IPS-15b (cell line): ENCODE data around the gene FLNC.
A peak's percentile ranks its signal among the peaks of the same experiment; 100 is the strongest.

ENCODE experiments used
- H3K27me3 ChIP-seq: one replicate; pipeline ENCODE4 v1.6.1; 2013; ENCODE audit warnings: low read length; ENCODE audit not compliant: control insufficient read depth, insufficient read depth
- H3K36me3 ChIP-seq: one replicate; pipeline ENCODE4 v1.6.1; 2013; ENCODE audit warnings: low read length; ENCODE audit not compliant: control insufficient read depth, insufficient read depth
- H3K4me1 ChIP-seq: one replicate; pipeline ENCODE4 v1.6.1; 2013; ENCODE audit warnings: mild to moderate bottlenecking, low read length; ENCODE audit not compliant: control insufficient read depth, insufficient read depth
- H3K4me3 ChIP-seq: one replicate; pipeline ENCODE4 v1.5.1; 2013; ENCODE audit warnings: low read depth, low read length
- H3K9ac ChIP-seq: one replicate; pipeline ENCODE4 v1.6.1; 2013; ENCODE audit warnings: low read depth, mild to moderate bottlenecking, low read length
- H3K9me3 ChIP-seq: one replicate; pipeline ENCODE4 v1.6.1; 2013; ENCODE audit warnings: mild to moderate bottlenecking, low read length; ENCODE audit not compliant: control insufficient read depth, insufficient read depth

FLNC gene

DNA sequence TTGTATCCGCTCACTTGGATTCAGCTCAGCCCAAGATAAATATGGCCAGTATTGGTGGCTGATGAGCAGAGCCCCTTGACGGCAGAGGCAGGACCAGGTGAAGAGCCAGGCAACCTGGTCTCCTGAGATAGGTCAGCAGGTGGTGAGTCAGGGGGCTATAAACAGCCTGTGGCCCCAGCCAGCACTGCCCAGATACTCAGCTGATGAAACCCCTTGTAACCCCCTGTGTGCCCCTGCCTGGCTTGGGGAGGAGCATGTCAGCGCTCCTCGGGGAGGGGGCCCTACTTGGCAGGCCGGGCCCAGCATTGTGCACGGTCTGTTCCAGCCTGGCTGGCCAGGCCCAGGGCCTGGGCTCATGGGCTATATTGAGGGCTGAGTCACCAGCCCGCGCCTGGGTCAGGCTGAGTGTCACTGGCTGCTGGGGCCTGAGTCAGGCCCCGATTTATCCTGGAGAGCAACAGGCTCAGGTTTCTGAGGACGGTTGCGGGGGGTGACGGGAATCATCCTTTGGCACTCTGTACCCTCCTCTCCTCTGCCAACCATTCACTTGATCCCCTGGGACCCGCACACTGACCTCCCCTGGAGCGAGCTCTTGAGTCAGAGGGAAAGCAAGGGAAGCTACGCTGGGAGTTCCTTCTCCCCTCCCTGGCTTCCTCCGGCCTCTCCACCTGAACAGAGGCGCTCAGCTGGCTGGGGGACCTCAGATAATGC lies 2.8 kb upstream of the FLNC start:
- no peak overlapping the region for H3K9ac ChIP-seq
- H3K36me3 ChIP-seq = no peaks in the 10 kb centered on the region
- H3K4me1 ChIP-seq = peaks cover 5% of the 10 kb centered on the region
- no peaks in the 10 kb centered on the region for H3K9me3 ChIP-seq
- no peak overlapping the region for H3K4me3 ChIP-seq
- H3K27me3 ChIP-seq = peaks cover 15% of the 10 kb centered on the region

DNA sequence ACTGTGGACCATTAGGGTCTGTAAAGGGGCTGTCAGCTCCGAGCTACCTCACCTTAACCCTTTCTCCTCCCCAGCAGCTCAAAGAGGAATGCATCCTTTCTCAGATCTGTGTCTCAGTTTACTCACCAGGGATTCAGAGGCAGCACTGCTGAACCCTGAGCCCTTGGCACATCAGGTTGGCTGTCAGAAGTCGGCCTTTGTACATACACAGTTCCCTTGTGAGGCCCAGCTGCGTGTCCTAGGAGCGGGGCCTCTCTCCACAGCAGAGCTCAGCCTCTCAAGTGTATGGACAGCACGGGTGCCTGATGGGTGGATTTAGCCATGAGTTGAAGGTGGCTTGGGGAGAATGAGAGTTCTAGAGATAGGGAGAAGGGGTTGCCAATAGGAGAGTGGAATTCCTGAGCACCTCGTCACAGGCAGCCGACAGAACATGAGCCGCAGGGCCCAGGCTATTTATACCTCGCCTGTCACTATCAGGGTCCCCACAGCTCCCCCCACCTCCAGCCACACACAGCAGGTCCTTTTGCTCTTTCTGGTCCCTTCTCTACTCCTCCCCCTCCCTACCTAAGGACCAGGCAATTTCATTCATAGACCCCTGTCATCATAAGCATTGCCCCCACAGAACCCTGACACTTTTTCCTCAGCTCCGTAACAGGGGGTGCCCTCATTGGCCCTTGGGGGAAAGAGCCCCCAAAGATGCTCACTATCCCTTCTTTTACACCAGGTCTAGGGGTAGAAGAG lies 2.1 kb upstream of the FLNC start:
- Histone ChIP-seq H3K27me3 (peaks cover 15% of the 10 kb centered on the region), H3K9ac (no peak overlapping the region), H3K4me3 (no peak overlapping the region), H3K4me1 (peaks cover 5% of the 10 kb centered on the region), H3K9me3 (no peaks in the 10 kb centered on the region), H3K36me3 (no peaks in the 10 kb centered on the region)

DNA sequence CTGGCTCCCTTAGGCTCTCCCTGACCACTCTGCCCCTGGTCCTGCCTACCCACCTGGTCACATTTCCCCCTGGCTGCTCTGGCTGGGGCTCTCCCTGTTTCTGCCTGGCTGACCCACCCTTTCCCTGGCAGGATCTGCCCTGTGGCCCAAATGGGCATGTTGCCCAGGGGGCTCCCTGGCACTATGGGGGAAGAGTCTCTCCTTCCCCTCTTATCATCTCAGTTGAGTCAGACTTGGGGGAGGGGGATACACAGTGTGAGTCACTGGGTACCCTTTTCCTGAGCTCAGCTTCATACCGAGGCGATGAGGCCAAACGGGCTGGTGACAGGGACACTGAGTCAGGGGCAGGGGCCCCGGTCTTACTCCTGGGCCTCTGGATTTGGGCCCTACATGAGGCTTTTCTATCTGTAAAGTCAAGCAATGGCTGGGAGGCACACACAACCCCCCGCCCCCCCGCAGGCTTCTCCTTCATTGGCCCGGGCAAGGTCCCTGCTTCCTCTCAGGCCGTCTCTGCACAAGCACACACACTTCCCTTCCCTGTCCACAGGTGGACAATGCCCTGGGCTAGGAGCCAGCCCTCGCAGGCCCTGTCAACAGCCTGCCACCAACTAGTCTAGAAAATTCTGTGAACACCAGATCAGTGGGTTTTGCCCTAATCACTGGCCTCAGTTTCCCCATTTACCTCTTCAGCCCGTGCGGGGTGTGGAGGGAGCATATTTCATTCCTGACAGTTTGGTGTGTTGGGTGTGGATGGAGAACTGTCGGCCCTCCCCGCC lies 627 bp upstream of the FLNC start:
- peak overlapping the region; percentile 35 for H3K4me3 ChIP-seq
- H3K9ac ChIP-seq = no peak overlapping the region
- H3K4me1 ChIP-seq = peaks cover 5% of the 10 kb centered on the region
- H3K36me3 ChIP-seq = no peaks in the 10 kb centered on the region
- peaks cover 15% of the 10 kb centered on the region for H3K27me3 ChIP-seq
- H3K9me3 ChIP-seq = no peaks in the 10 kb centered on the region

DNA sequence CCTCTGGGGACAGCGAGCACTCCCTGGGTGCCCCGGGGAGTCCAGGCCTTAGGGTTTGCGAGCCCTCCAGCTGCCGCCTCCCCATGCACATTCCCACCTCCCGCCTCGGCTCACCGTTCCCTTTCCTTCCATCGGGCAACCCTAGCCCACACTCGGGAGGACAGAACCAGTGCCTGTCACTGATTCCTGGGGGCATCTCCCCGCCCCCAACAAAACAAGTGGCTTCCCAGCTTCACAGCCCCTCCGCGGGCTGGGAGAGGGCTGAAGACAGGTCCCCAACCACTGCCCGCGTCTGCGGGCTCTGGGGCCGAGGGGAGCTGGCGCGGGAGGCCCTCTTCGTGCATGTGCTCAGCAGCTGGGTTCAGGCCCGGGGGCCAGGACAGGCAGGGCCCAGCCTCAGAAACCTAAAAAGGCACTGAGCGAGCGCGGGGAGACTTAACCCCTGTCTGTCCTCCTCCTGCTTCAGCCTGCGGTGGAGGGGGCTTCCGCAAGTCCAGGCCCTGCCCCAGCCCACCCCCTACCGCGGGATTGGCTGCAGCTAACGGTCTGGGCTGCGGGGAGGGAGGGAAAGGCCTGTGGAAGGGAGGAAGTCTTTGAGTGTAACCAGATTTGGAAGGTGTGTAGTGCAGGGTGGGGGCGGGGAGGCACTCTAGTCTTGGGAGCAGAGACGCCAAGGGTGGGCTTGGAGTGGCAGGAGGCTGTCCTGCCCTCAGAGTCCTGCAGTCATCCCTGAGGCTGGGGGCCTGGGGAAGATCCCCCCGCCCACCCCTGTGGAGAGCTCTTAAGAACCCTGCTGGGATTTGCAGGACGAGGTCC lies 1.2 kb downstream of the FLNC start:
- Histone ChIP-seq H3K9ac (peak overlapping the region; percentile 65), H3K4me1 (peaks cover 5% of the 10 kb centered on the region), H3K4me3 (peak overlapping the region; percentile 63)

DNA sequence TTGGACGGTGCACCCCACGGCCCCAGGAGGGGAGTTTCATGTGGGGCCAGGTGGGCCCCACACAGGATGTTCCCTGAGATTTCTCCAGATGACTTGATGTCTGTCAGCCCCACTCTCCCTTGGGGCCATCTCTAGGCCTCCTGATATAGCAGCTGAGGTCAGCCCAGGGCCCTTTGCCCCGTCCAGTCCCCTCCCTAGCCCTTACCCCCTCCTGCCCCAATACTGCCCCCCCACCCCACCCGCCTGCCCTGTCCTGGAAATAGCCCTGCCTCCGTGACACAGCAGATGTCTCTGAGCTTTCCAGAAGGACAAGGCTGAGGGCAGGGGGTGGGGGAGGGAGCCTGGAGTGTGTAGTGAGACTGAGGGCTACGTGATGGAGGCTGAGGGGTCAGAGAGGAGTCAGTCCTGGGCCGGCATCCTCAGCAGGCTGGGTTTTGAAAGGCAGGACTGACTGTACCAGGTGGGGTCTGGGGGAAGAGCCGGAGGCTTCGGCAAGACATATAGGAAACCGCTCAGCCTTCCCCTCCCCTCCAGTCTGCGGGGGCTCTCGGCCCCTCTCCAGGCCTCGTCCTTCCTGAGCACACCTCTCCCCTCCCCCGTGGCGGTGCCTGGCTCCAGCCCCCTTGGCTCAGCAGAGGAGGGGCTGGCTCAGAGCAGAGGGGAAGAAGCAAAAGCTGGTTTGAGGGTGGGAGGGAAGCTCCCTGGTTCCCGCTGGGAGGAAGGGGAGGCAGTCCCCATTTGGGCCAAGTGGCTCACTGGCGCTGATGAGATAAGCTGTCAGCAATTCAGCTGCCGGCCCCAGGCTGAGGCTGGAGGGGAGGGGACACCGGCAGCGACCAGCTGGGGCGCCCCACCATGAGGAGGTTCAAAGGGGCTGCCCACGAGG lies 2.0 kb downstream of the FLNC start:
- peak overlapping the region; percentile 63 for H3K4me3 ChIP-seq
- H3K9ac ChIP-seq = no peak overlapping the region
- H3K36me3 ChIP-seq = peaks cover 5% of the 10 kb centered on the region
- H3K9me3 ChIP-seq = no peaks in the 10 kb centered on the region
- peaks cover 5% of the 10 kb centered on the region for H3K4me1 ChIP-seq
- peaks cover 15% of the 10 kb centered on the region for H3K27me3 ChIP-seq

More for the DNA sequence above, 1.2 kb downstream of the FLNC start:
- Histone ChIP-seq H3K36me3 (peaks cover 4% of the 10 kb centered on the region), H3K27me3 (peaks cover 15% of the 10 kb centered on the region), H3K9me3 (no peaks in the 10 kb centered on the region)

DNA sequence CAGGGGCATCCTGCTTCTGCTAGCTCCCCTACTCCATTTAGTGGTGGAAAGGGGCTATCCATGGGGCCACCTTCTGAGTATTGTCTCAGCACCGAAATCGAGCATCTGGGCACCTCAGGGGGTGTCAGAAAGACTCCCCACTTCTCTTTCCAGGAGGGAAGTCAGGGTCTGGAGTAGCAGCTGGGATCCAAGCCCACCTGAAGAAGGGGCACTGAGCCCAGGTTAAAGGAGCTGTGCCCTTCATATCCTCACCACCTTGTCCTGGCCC lies 2.6 kb downstream of the FLNC start:
- no peaks in the 10 kb centered on the region for H3K9me3 ChIP-seq
- H3K36me3 ChIP-seq = peaks cover 9% of the 10 kb centered on the region
- H3K9ac ChIP-seq = no peak overlapping the region
- H3K27me3 ChIP-seq = peaks cover 15% of the 10 kb centered on the region
- H3K4me1 ChIP-seq = peaks cover 5% of the 10 kb centered on the region
- H3K4me3 ChIP-seq = peak overlapping the region; percentile 63

DNA sequence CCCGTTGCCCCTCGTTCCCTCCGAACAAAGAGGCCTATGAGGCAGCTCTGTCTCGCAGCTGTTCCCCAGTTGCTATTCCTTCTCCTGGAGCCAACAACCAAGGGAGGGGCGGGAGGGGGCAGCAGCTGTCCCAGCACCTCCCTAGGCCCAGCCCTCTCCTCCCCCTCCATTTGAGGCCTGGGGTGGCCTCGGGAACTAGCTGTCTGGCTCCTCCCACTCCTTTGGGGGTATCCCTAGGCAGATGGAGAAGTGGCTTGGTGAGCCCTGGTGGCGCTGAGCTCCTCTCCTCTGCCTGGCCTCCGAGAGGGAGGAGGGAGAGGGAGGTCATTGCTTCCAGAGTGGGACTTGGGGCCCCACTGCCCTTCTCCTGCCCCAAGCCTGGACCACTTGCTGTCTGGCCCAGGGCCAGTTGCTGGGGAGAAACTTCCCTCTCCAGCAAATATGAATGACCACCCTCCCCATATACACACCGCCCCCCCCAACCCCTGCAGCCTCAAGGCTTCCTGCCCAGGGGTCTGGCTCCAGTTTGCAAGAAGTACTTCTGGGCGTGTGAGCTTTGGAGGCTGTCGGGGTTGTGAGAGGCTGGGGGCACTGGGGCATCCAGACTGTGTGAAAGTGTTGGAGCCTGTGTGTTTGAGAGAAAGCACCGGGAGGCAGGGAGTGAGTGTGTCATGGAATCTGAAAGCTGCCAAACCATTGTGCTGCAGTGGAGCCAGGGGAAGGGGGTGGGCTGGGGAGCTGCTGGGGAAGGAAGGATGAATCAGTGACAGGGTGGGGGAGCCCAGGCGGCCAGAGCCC lies 3.1 kb downstream of the FLNC start:
- peaks cover 15% of the 10 kb centered on the region for H3K27me3 ChIP-seq
- no peak overlapping the region for H3K9ac ChIP-seq
- no peaks in the 10 kb centered on the region for H3K9me3 ChIP-seq
- peaks cover 4% of the 10 kb centered on the region for H3K4me1 ChIP-seq
- H3K4me3 ChIP-seq = peak overlapping the region; percentile 63
- peaks cover 11% of the 10 kb centered on the region for H3K36me3 ChIP-seq

DNA sequence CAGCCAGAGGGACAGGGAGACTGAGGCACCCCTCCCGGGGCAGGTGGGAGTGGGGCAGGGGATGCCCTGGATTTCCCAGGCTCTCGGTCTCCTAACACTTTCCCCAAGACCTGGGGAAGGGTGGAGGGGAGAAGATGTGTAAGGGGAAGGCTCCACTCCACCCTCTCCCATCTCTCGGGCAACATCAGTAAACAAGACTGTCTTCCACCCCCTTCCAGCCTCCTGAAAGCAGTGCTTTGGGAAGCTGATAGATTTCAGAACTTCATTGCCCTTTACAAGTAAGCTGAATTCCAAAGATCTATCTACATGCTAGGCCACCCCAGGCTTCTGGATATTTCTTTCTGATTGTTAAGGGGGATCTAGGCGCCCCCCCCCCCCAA lies 3.7 kb downstream of the FLNC start:
- Histone ChIP-seq H3K9ac (no peak overlapping the region), H3K4me3 (no peak overlapping the region), H3K9me3 (no peaks in the 10 kb centered on the region), H3K4me1 (peaks cover 3% of the 10 kb centered on the region), H3K27me3 (peaks cover 15% of the 10 kb centered on the region), H3K36me3 (peaks cover 17% of the 10 kb centered on the region)

DNA sequence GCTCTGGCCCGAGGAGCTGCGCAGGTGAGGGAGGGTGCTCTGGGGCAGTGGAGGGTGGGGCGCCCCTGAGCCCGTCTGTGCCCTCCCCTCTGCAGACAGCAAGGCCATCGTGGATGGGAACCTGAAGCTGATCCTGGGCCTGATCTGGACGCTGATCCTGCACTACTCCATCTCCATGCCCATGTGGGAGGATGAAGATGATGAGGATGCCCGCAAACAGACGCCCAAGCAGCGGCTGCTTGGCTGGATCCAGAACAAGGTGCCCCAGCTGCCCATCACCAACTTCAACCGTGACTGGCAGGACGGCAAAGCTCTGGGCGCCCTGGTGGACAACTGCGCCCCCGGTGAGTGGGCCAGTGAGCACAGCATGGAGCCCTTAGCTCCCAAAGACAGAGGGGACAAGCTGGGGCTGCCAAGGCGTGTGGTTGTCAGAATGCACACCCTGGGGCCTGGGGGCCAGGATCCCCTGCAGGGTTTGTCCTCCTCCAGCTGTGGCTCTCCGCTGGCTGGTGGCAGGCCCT lies 5.1 kb downstream of the FLNC start:
- Histone ChIP-seq H3K36me3 (peaks cover 22% of the 10 kb centered on the region), H3K4me1 (no peaks in the 10 kb centered on the region), H3K27me3 (peaks cover 7% of the 10 kb centered on the region), H3K9me3 (no peaks in the 10 kb centered on the region), H3K4me3 (no peak overlapping the region), H3K9ac (no peak overlapping the region)
